GM12878 (cell line): ENCODE measurements around the gene TMEM127. TPM values are rescaled to one million over a fixed set of nuclear protein-coding genes. Genes with fewer than 3 reads are reported as not detected.

Experiments
- BACH1 ChIP-seq: fragments of 450-650 bp; IDR thresholded peaks from 2 replicates; pipeline ENCODE4 v1.6.1; 2017; ENCODE audit warnings: mild to moderate bottlenecking, borderline replicate concordance
- E2F8 ChIP-seq: fragments of 450-650 bp; IDR thresholded peaks from 2 replicates; pipeline ENCODE4 v1.6.1; 2018; ENCODE audit warnings: mild to moderate bottlenecking, low read depth, moderate library complexity; ENCODE audit not compliant: partially characterized antibody
- ELK1 ChIP-seq: IDR thresholded peaks from 2 replicates; pipeline ENCODE4 v1.6.1; 2012; ENCODE audit warnings: low read depth, low read length, improper control_type of control experiment
- GABPA ChIP-seq: IDR thresholded peaks from 2 replicates; pipeline ENCODE4 v1.6.1; 2014; ENCODE audit warnings: antibody characterized with exemption, low read depth, mild to moderate bottlenecking, inconsistent platforms
- MEF2B ChIP-seq: fragments of 450-650 bp; IDR thresholded peaks from 2 replicates; pipeline ENCODE4 v1.6.1; 2018; ENCODE audit warnings: mild to moderate bottlenecking, moderate library complexity; ENCODE audit not compliant: partially characterized antibody, poor library complexity, severe bottlenecking
- MTA3 ChIP-seq: IDR thresholded peaks from 2 replicates; pipeline ENCODE4 v1.6.1; 2012; ENCODE audit warnings: low read length, inconsistent platforms, borderline replicate concordance
- POLR2AphosphoS5 ChIP-seq: IDR thresholded peaks from 2 replicates; pipeline ENCODE4 v1.6.1; 2011; ENCODE audit warnings: mild to moderate bottlenecking, low read length, inconsistent platforms
- RAD51 ChIP-seq: fragments of 450-650 bp; IDR thresholded peaks from 2 replicates; pipeline ENCODE4 v1.6.1; 2016; ENCODE audit warnings: moderate library complexity, mild to moderate bottlenecking, inconsistent platforms
- REST ChIP-seq: IDR thresholded peaks from 2 replicates; pipeline ENCODE4 v1.6.1; 2012; ENCODE audit warnings: mild to moderate bottlenecking, low read depth, low read length
- RFX5 ChIP-seq: IDR thresholded peaks from 2 replicates; pipeline ENCODE4 v1.6.1; 2011; ENCODE audit warnings: low read depth, low read length, improper control_type of control experiment
- RUNX3 ChIP-seq: IDR thresholded peaks from 2 replicates; pipeline ENCODE4 v1.6.1; 2012; ENCODE audit warnings: low read length, inconsistent platforms
- SMC3 ChIP-seq: IDR thresholded peaks from 2 replicates; pipeline ENCODE4 v1.6.1; 2011; ENCODE audit warnings: low read length, improper control_type of control experiment, borderline replicate concordance
- TARDBP ChIP-seq: IDR thresholded peaks from 2 replicates; pipeline ENCODE4 v1.6.1; 2016; ENCODE audit warnings: borderline replicate concordance
- ZBTB33 ChIP-seq: fragments of 450-650 bp; IDR thresholded peaks from 2 replicates; pipeline ENCODE4 v1.6.1; 2017; ENCODE audit warnings: mild to moderate bottlenecking
- ZBTB40 ChIP-seq: fragments of 450-650 bp; IDR thresholded peaks from 2 replicates; pipeline ENCODE4 v1.6.1; 2016; ENCODE audit warnings: mild to moderate bottlenecking, moderate library complexity, borderline replicate concordance
- polyA plus RNA-seq, 11 experiments: library from polyadenylated mRNA; depleted of rRNA in 4 of 11; unstranded in 6 of 11; stranded (reverse) in 5 of 11; fragments of >200 nt; fragmentation: Nextera tagmentation in 4 of 11; fragmentation: Illumina TruSeq in 1 of 11; extraction: Ambion mirVana in 4 of 11; extraction: Trizol in 1 of 11; gene quantifications; 1 replicate in 1 of 11; 2 replicates in 10 of 11; pipeline versions ENCODE4 v1.2.1 to v1.2.3, GENCODE V29; 2011 to 2016; ENCODE audit warnings: inconsistent platforms in 2 of 11, missing spikeins in 2 of 11, low read depth in 1 of 11
- total RNA-seq, 4 experiments: library from RNA; depleted of rRNA in 3 of 4; stranded (reverse); fragments of >200 nt in 3 of 4; fragmentation: Illumina TruSeq in 1 of 4; extraction: Trizol in 1 of 4; gene quantifications; 2 replicates each; pipeline versions ENCODE4 v1.2.1 to v1.2.3, GENCODE V29; 2013 to 2021

TMEM127 gene
- total and polyA plus RNA-seq, 10 of the 15 experiments (the other 5 are each of a cell fraction or from before 2014, with no cell fraction given): 2.6 to 27.2 (median 17.7) TPM

- TF ChIP-seq REST: no peak
- no peak for TF ChIP-seq GABPA
- TF ChIP-seq RAD51: no peak
- no peak for TF ChIP-seq ELK1
- peak; percentile 95 for TF ChIP-seq POLR2AphosphoS5
- no peak; the same call in 1 of the 2 replicates for TF ChIP-seq TARDBP
- TF ChIP-seq E2F8: no peak
- TF ChIP-seq ZBTB33: no peak
- 0 out of 2 replicates have a peak, but pooled peaks have one; percentile 45 for TF ChIP-seq RFX5
- TF ChIP-seq BACH1: peak; percentile 65; the same call in 1 of the 2 replicates
- TF ChIP-seq MTA3: no peak
- TF ChIP-seq ZBTB40: no peak
- TF ChIP-seq SMC3: no peak; the same call in 1 of the 2 replicates
- TF ChIP-seq RUNX3: peak; percentile 23; the same call in 1 of the 2 replicates
- TF ChIP-seq MEF2B: no peak
Observed at GRCh38 chr2:96208143-96209010, 57.4 kb downstream of the TMEM127 start, which contains the start of gene STARD7 (continued).
